GM12878 (cell line): Measurements from ENCODE around the gene PRSS37. TPM values are rescaled to one million over a fixed set of nuclear protein-coding genes. Genes with fewer than 3 reads are reported as not detected.

Experiments used
- ATAC-seq: fragments of 200-7000 bp; cut with Tn5 transposase; 3 replicates; pipeline ENCODE4 v1.9.1; 2020; ENCODE audit warnings: mild to moderate bottlenecking, moderate library complexity
- BruUV-seq: library from RNA; stranded (reverse); fragments of 400-500 nt; replicated peaks from 2 replicates; lab custom pipeline; 2021; lab: Mats Ljungman, UMichigan
- CTCF ChIA-PET: fragments of 300-600 bp; sonication (Branson Sonifier 250); formaldehyde crosslinking; extraction: SDS; loops from one replicate; lab custom pipeline; 2021; ENCODE audit warnings: inconsistent platforms; lab: Yijun Ruan, JAX
- POLR2A ChIA-PET: fragments of 350-600 bp; formaldehyde crosslinking; extraction: SDS; loops from one replicate; lab custom pipeline; 2021; ENCODE audit warnings: inconsistent platforms; lab: Charles Lee
- RAD21 ChIA-PET: fragments of 300-600 bp; sonication (Branson Sonifier 250); formaldehyde crosslinking; loops from one replicate; lab custom pipeline; 2023; ENCODE audit warnings: antibody characterized with exemption; ENCODE audit not compliant: unreplicated experiment; lab: Charles Lee
- SMC1A ChIA-PET: fragments of 300-600 bp; sonication (Branson Sonifier 250); formaldehyde crosslinking; loops from one replicate; lab custom pipeline; 2023; ENCODE audit not compliant: unreplicated experiment, uncharacterized antibody; lab: Charles Lee
- DNase-seq: peaks from one replicate; pipeline ENCODE4 v3.0.0-alpha.2; 2011; ENCODE audit warnings: low read depth, low spot score
- FAIRE-seq: peaks from 3 replicates; lab custom pipeline; 2011; peaks lifted over from hg19 to GRCh38; lab: Jason Lieb, UNC
- H2AFZ ChIP-seq: 2 replicates; pipeline ENCODE4 v1.6.0; 2011; ENCODE audit warnings: low read depth, low read length, control low read depth; ENCODE audit not compliant: control insufficient read depth
- H3K27ac ChIP-seq: 2 replicates; pipeline ENCODE4 v1.5.1; 2011; ENCODE audit warnings: control low read depth; ENCODE audit not compliant: control insufficient read depth, insufficient read depth
- H3K27me3 ChIP-seq, 2 experiments: replicated peaks in 1 of 2; 2 replicates each; pipeline versions ENCODE4 v1.6.0 to v1.6.1; 2011; ENCODE audit warnings: low read length in 1 of 2; ENCODE audit not compliant: control insufficient read depth in 2 of 2, insufficient read depth in 2 of 2
- H3K36me3 ChIP-seq, 2 experiments: 2 replicates each; pipeline ENCODE4 v1.5.1; 2011; ENCODE audit warnings: low read length in 1 of 2; ENCODE audit not compliant: control insufficient read depth in 2 of 2, insufficient read depth in 2 of 2
- H3K4me1 ChIP-seq: 2 replicates; pipeline ENCODE4 v1.6.1; 2011; ENCODE audit warnings: mild to moderate bottlenecking, low read length, moderate library complexity, mixed read lengths; ENCODE audit not compliant: control insufficient read depth, insufficient read depth
- H3K4me2 ChIP-seq: 2 replicates; pipeline ENCODE4 v1.6.0; 2011; ENCODE audit warnings: control low read depth; ENCODE audit not compliant: control insufficient read depth, insufficient read depth
- H3K4me3 ChIP-seq: fragments of 200-600 bp; sonication (generic); 2 replicates; pipeline ENCODE4 v1.5.1; 2016
- H3K79me2 ChIP-seq: 2 replicates; pipeline ENCODE4 v1.6.0; 2011; ENCODE audit warnings: low read length; ENCODE audit not compliant: control insufficient read depth, insufficient read depth
- H3K9ac ChIP-seq: 2 replicates; pipeline ENCODE4 v1.8.0; 2011; ENCODE audit warnings: low read length, control low read depth, mixed read lengths; ENCODE audit not compliant: control insufficient read depth, insufficient read depth
- H3K9me3 ChIP-seq: replicated peaks from 3 replicates; pipeline ENCODE4 v1.5.1; 2011; ENCODE audit warnings: mild to moderate bottlenecking, low read length; ENCODE audit not compliant: control insufficient read depth, insufficient read depth
- H4K20me1 ChIP-seq: 2 replicates; pipeline ENCODE4 v1.6.0; 2011; ENCODE audit not compliant: control insufficient read depth, insufficient read depth
- JUNB ChIP-seq: IDR thresholded peaks from 2 replicates; pipeline ENCODE4 v1.6.1; 2016; ENCODE audit warnings: antibody characterized with exemption, mild to moderate bottlenecking
- MAX ChIP-seq: IDR thresholded peaks from 2 replicates; pipeline ENCODE4 v1.6.1; 2012; ENCODE audit warnings: low read depth, low read length, improper control_type of control experiment
- MEF2B ChIP-seq: fragments of 450-650 bp; IDR thresholded peaks from 2 replicates; pipeline ENCODE4 v1.6.1; 2018; ENCODE audit warnings: mild to moderate bottlenecking, moderate library complexity; ENCODE audit not compliant: partially characterized antibody, poor library complexity, severe bottlenecking
- PKNOX1 ChIP-seq: fragments of 450-650 bp; IDR thresholded peaks from 2 replicates; pipeline ENCODE4 v1.6.1; 2016; ENCODE audit warnings: mild to moderate bottlenecking
- POLR2AphosphoS2 ChIP-seq: IDR thresholded peaks from 2 replicates; pipeline ENCODE4 v1.6.1; 2011; ENCODE audit warnings: low read depth, mild to moderate bottlenecking, low read length, improper control_type of control experiment, moderate library complexity
- RBBP5 ChIP-seq: fragments of 200-600 bp; sonication (generic); conservative IDR thresholded peaks from 2 replicates; pipeline ENCODE4 v1.6.1; 2016
- SMARCA5 ChIP-seq: fragments of 450-650 bp; IDR thresholded peaks from 2 replicates; pipeline ENCODE4 v1.6.1; 2017; ENCODE audit warnings: mild to moderate bottlenecking
- TCF3 ChIP-seq: IDR thresholded peaks from 2 replicates; pipeline ENCODE4 v1.6.1; 2012; ENCODE audit warnings: low read depth, mild to moderate bottlenecking, low read length, borderline replicate concordance; ENCODE audit not compliant: insufficient read depth
- WGBS: methylation state at CpG from one replicate; pipeline ENCODE4 v1.1.6; 2016; ENCODE audit warnings: low lambda C conversion rate; ENCODE audit not compliant: insufficient replicate concordance, insufficient coverage; ENCODE audit errors: missing lambda C conversion rate; 5-methylcytosine and 5-hydroxymethylcytosine counted together
- in situ Hi-C: fragments of 300-500 bp; cut with MboI; formaldehyde crosslinking; loops from 9 replicates; pipeline ENCODE4 v1.14.3; 2018; ENCODE audit warnings: mixed read lengths
- intact Hi-C: fragments of 100-400 bp; cut with micrococcal nuclease; formaldehyde crosslinking; loops from one replicate; pipeline ENCODE4 v1.14.2; 2022; ENCODE audit not compliant: unreplicated experiment
- polyA plus RNA-seq, 11 experiments: library from polyadenylated mRNA; depleted of rRNA in 4 of 11; unstranded in 6 of 11; stranded (reverse) in 5 of 11; fragments of >200 nt; fragmentation: Nextera tagmentation in 4 of 11; fragmentation: Illumina TruSeq in 1 of 11; extraction: Ambion mirVana in 4 of 11; extraction: Trizol in 1 of 11; gene quantifications; 1 replicate in 1 of 11; 2 replicates in 10 of 11; pipeline versions ENCODE4 v1.2.1 to v1.2.3, GENCODE V29; 2011 to 2016; ENCODE audit warnings: inconsistent platforms in 2 of 11, missing spikeins in 2 of 11, low read depth in 1 of 11
- total RNA-seq, 4 experiments: library from RNA; depleted of rRNA in 3 of 4; stranded (reverse); fragments of >200 nt in 3 of 4; fragmentation: Illumina TruSeq in 1 of 4; extraction: Trizol in 1 of 4; gene quantifications; 2 replicates each; pipeline versions ENCODE4 v1.2.1 to v1.2.3, GENCODE V29; 2013 to 2021

Gene PRSS37
- total and polyA plus RNA-seq, 10 of the 15 experiments (the other 5 are each of a cell fraction or from before 2014, with no cell fraction given): not detected

GRCh38 chr7:141847996-141848395 is 6.7 kb upstream of the PRSS37 start:
- WGBS: 11% methylated on average over 5 of the region's 5 CpGs
- no TSS peak for BruUV-seq
- Histone ChIP-seq H3K27ac (no peak overlapping the region), H3K79me2 (no peaks in the 10 kb centered on the region), H3K9ac (no peak overlapping the region), H3K4me1 (no peaks in the 10 kb centered on the region), H2AFZ (no peak overlapping the region), H4K20me1 (no peaks in the 10 kb centered on the region), H3K4me3 (no peak overlapping the region), H3K27me3 (no peaks in the 10 kb centered on the region), H3K4me2 (no peak overlapping the region), H3K9me3 (no peaks in the 10 kb centered on the region; the same call in 2 of the 3 replicates), H3K36me3 (no peaks in the 10 kb centered on the region)
- FAIRE-seq (no peak), DNase-seq (no peak), ATAC-seq (no peak)
- ChIA-PET POLR2A (no interaction called here), RAD21 (no interaction called here), SMC1A (interaction anchor here (0.9 kb wide), 1 partner anchor 693 kb away, joined by 3 read pairs; no protein-coding TSS in a partner anchor), CTCF (no interaction called here)
- in situ Hi-C loops (no loop called here), intact Hi-C loops (no loop called here)
- TF ChIP-seq TCF3 (no peak), MAX (no peak), RBBP5 (no peak), MEF2B (no peak), PKNOX1 (no peak), SMARCA5 (no peak), JUNB (no peak)

DNA sequence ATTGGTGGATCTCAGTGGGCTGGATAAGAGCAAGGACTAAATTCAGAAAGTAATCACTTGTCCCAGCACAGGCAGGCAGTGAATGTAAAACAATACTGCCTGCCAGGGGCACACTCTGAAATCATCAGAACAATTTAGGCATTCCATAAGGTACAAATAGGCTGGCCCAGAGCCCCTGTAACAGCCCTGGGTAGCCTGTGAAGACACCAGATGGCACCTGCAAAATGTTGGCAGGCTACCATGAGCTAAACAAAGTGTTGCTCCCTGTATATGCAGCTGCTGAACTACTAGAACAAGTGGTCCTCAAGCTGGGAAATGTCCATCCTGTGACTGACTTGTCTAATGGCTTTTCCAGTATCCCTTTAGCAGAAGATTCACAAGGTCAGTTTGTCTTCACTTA is 3.0 kb upstream of the PRSS37 start:
- no peak overlapping the region for H3K27ac ChIP-seq
- ChIA-PET POLR2A (no interaction called here), CTCF (interaction anchor here (0.6 to 1.4 kb wide), 3 partner anchors 13 to 195 kb away, joined by 3 to 6 read pairs (median 4); no protein-coding TSS in a partner anchor), RAD21 (no interaction called here), SMC1A (interaction anchor here (1.5 kb wide), 1 partner anchor 11 kb away, joined by 3 read pairs; no protein-coding TSS in a partner anchor)
- no peak overlapping the region for H2AFZ ChIP-seq
- FAIRE-seq: no peak
- no peak overlapping the region for H3K4me3 ChIP-seq
- H4K20me1 ChIP-seq: no peaks in the 10 kb centered on the region
- no peak for DNase-seq
- no peak for ATAC-seq
- no peaks in the 10 kb centered on the region for H3K36me3 ChIP-seq
- intact Hi-C loops: no loop called here
- no TSS peak for BruUV-seq
- no peaks in the 10 kb centered on the region for H3K4me1 ChIP-seq
- in situ Hi-C loops: no loop called here
- no peak for TF ChIP-seq POLR2AphosphoS2
- TF ChIP-seq, all 136 proteins: peak for 0
- Histone ChIP-seq H3K27me3 (no peaks in the 10 kb centered on the region), H3K9ac (no peak overlapping the region), H3K79me2 (no peaks in the 10 kb centered on the region), H3K9me3 (no peaks in the 10 kb centered on the region), H3K4me2 (no peak overlapping the region)
